GM12892 (cell line): Measurements from ENCODE around the gene GLP1R.

Experiments
- POLR2A ChIP-seq: IDR thresholded peaks from 2 replicates; pipeline ENCODE4 v1.6.1; 2011; ENCODE audit warnings: low read depth, low read length, control low read depth
- POLR2AphosphoS5 ChIP-seq: IDR thresholded peaks from 2 replicates; pipeline ENCODE4 v1.6.1; 2011; ENCODE audit warnings: low read depth, low read length, control low read depth
- TAF1 ChIP-seq: IDR thresholded peaks from 2 replicates; pipeline ENCODE4 v1.6.1; 2011; ENCODE audit warnings: low read depth, mild to moderate bottlenecking, control low read depth, low read length, borderline replicate concordance

DNA sequence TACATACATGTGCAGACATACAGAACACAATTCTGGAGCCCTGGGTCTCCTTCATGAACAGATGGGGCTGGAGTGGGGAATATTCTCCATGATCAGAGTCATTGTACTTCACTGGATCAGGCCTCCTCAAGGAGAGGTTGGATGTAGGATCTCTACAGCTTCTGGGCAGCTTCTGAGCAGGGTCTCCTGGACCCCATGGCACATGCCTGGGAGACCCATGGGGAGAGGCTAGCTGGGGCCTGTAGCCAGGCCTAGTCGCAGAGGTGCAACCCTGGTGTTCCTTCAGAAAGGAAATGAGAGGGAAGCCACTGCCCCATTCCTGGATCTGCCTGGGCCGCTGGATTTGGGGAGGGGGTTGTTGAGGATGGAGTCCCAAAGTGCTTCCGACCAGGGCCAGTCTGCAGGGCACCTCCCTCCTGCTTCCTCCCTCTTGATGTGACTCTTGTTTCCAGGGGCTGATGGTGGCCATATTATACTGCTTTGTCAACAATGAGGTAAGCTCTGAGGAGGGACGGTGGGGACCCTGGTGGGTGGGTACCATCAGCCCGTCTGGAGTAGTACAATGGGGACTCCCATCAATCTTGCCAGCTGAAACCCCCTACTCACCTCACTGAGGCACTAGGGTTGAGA is 31.8 kb downstream of the GLP1R start:
- TF ChIP-seq POLR2A: no peak
- TF ChIP-seq POLR2AphosphoS5: no peak
- no peak for TF ChIP-seq TAF1
